ENCODE data around the gene PPL.

Gene PPL

DNA sequence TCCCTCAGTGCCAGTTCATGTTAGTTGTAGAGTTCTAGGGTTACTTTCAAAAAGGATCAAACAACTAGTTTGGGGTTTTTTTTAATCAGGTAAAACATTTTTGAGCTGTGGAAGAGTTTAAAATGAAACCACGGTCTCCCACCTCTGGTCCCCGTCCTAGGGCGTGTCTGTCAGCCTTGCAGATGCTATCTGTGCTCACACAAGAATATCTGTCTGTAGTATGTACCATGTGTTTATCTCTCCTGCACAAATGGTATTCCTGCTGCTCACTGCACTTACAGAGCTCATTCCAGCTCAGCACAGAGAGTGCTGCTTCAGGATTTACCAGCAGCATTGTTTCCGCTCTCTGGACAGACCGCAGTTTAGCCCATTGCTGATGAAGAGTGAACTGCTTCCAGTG, 50.8 kb downstream of the PPL start:
- FAIRE-seq: no peak

- no peak for FAIRE-seq
Observed at GRCh38 chr16:4884972-4885874, 51.7 kb downstream of the PPL start.

- FAIRE-seq: no peak
Observed at GRCh38 chr16:4884209-4884608, 52.7 kb downstream of the PPL start.

DNA sequence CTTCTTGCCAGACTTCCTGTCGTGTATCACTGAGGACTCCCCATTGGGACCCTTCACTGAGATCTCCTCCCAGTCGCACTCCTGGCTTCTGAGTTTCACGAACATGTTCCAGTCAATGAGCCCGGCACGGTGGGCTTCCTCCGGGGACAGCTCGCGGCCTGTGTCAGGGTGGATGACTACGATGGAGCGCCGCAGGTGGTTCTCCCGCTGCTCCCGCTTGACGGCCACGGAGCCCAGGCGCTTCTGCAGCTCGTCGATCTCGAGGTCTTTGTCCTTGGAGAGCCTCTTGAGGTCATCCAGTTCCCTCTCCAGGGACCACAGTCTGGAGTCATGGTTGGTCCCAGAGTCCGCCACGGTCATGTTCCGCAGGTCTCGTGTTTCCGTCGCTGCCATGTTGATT, 53.4 kb downstream of the PPL start:
- FAIRE-seq: no peak

GRCh38 chr16:4882633-4883285, 54.2 kb downstream of the PPL start:
- no peak for FAIRE-seq

- no peak for FAIRE-seq
Observed at GRCh38 chr16:4882000-4882632, 54.8 kb downstream of the PPL start.

DNA sequence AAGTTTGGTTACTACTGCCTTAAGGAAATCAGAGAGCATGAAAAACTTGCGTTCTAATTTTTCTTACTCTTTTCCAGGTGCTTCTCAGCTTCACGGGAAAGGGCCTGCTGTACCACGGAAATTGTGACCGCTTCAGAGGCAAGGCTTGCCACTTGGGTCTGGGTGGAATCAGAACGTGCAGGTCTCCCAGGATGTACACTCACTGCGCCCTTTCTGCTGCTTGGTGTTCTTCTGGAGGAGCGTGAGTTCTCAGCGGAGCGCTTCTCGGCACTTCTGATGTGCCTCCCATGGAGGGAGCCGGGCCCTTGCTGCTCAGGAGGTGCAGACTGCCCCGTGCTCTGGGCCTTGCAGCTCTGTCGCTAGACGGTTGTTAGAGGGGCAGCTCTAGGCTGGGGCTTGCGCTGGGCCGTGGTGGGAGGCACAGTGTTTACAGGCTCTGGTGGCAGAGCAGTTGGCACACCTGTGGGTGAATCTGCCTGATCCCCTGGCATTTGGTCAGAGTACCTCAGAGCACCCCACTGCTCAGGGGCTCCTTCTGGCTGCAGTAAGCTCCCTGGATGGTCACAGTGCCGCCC, 56.9 kb downstream of the PPL start:
- no peak for FAIRE-seq

GRCh38 chr16:4879049-4879448, 57.9 kb downstream of the PPL start:
- FAIRE-seq: no peak

DNA sequence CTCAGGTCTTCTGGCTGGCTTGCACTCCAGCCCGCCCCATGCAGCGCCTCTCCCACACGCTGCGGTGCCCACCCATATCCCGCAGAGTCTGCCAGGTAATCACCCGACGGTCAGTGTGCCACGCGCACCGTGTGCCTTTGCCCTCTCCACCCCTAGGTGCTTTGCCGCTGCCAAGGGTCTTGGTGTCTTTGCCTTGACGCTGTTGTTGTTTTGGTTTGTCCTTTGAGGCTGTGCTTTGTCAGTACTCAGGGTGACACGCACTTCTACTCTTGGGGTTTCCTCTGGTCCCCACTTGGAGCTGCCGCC, 59.6 kb downstream of the PPL start:
- no peak for FAIRE-seq

DNA sequence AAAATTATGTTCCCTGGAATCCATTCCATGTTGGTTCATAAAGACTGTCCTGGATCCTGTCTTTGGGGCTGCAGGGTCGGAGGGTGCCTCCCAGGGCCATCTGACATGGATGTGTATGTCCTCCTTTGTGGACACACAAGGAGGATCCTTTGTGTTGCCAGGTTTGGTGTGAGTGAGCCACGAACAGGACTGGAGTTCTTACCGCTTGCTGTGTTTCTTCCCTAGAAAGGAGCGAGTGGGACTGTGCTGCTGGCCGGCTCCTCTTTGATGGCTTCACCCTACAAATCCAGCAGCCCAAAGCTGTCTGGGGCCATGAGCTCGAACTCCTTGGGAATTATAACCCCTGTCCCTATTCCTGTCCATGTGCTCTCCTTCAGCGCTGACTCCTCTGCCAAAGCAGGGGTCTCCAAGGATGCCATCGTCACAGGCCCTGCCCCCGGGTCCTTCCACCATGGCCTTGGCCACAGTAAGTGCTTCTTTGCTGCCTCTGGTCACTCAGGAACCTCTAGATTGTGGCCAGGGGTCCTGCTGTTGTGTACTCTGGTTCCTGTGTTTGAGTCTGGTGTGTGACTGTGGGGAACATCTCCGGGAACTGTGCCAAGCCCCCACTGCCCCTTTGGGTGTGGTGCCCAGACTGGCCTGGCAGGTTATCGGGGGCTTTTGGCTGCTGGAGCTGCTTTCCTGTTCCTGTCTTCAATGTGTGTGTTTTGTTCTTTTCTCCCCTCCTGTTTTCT, 60.1 kb downstream of the PPL start:
- FAIRE-seq: no peak

DNA sequence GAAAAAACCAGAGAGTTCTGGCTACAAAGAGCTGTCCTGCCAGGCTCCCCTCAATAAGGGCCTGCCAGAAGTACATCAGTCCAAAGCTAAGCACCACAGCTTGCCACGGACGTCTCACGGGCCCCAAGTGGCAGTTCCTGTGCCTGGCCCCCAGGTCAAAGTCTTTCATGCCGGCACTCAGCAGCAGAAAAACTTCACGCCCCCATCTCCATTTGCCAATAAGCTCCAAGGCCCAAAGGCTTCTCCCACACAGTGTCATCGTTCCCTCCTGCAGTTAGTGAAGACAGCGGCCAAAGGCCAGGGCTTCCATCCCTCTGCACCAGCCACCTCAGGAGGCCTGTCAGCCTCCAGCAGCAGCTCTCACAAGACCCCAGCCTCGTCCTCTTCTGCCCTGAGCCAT, 62.3 kb downstream of the PPL start:
- FAIRE-seq: no peak

- FAIRE-seq: no peak
Observed at GRCh38 chr16:4873091-4873490, 63.9 kb downstream of the PPL start.

DNA sequence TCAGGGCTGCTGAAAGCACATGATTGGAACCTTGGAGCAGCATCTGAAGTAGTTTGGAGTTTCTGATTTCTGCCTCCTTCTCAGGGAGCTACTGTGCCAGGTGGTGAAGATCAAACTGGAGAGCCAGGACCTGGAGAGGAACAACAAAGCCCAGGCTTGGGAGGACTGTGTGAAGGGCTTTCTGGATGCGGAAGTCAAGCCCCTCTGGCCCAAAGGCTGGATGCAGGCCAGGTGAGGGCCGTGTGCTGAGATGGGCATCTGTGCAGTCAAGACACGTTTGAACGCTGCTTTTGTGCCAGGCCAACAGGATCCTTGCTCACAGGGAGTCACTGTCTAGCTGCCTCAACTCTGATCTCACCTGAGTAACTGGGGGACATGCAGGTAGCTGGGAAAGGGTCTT, 65.9 kb downstream of the PPL start:
- FAIRE-seq: no peak

- no peak for FAIRE-seq
Observed at GRCh38 chr16:4870138-4870671, 66.7 kb downstream of the PPL start.

GRCh38 chr16:4869147-4869805, 67.7 kb downstream of the PPL start:
- no peak for FAIRE-seq

- no peak for FAIRE-seq
Observed at GRCh38 chr16:4868535-4868934, 68.4 kb downstream of the PPL start.

- no peak for FAIRE-seq
Observed at GRCh38 chr16:4868026-4868425, 68.9 kb downstream of the PPL start.

- no peak for FAIRE-seq
Observed at GRCh38 chr16:4866586-4866985, 70.4 kb downstream of the PPL start.

DNA sequence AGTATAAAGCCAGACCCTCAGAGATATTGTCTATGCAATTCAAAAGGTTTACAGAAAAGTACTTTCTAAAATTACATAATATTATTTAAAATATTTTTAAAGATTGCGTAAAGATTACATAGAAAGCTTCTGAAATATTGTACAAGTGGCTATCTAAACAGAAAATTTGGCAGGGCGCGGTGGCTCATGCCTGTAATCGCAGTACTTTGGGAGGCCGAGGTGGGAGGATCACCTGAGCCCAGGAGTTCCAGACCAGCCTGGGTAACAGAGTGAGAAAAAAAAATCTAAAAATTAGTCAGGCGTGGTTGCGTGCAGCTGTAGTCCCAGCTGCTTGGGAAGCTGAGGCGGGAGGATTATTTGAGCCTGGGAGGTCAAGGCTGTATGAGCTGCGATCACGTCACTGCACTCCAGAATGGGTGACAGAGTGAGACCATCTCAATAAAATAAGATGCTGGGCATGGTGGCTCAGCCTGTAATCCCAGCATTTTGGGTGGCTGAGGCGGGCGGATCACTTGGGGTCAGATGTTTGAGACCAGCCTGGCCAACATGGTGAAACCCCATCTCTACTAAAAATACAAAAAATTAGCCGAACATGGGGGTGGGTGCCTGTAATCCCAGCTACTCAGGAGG, 71.6 kb downstream of the PPL start:
- no peak for FAIRE-seq

DNA sequence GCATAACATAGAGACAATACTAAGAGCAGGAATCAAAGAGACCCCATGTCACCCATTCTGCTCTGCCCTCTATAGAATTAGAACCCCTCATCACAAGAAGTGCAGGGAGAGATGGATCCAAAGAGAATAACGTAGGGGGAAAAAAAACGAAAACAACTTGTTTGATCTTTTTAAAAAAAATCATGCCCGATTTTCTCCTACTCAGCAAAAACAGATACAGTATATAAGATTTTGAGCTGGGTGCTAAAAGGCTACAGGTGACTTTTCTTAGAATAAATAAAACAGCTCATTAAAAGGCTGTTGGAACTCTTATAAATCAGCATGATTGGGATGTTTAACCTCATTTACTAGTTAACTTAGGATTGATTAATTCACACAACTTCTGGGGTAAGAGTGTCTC, 72.2 kb downstream of the PPL start:
- no peak for FAIRE-seq

- FAIRE-seq: no peak
Observed at GRCh38 chr16:4862639-4863038, 74.3 kb downstream of the PPL start.

Data from G401.6 (cell line).